CD4-positive, alpha-beta T cell treated with Interleukin-15 for 1 hour (primary cell): ENCODE results near the gene SLC7A1.
A peak's percentile ranks its signal among the peaks of the same experiment; 100 is the strongest.

Source experiments
- DNase-seq: peaks from one replicate; pipeline ENCODE4 v3.0.0-alpha.2; 2020

SLC7A1 gene

DNA sequence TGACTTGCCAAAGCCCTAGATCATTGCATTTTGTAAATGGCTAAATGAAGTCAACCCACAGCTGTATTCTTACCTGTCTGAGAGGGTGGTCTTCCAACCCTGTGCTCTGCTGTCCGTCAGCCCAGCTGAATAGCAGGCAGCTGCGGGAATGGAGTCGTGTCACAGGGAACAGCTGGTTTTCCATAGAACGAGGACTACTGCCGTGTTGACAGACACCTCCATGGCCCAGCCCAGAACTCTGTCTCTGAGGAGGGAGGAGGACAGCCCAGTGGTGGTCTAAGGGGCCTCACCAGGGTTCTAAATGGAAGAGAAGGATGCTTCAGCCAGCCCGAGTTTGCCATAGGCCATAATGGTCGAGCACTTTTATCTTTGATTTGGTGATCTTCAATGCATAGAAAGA lies 110.7 kb downstream of the SLC7A1 start:
- no peak for DNase-seq

DNA sequence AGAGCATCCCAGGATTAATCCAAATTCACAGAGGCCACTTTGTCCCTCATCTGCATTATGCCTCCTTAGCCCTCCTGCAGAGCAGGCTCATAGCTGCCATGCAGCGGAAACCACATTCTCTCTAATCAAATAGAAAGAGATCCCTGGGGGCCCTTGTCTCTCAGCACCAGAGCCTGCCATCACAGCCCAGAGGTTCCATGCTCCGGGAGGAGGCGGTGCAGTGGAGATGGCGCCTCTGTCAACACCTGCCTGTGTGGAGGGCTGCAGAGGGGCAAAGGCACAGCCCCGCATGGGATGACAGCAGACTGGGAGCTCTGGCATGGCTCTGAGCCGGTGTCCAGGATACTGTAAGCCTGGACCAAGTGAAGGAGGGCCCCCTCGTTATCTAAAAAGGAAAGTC lies 111.3 kb downstream of the SLC7A1 start:
- DNase-seq: no peak

DNA sequence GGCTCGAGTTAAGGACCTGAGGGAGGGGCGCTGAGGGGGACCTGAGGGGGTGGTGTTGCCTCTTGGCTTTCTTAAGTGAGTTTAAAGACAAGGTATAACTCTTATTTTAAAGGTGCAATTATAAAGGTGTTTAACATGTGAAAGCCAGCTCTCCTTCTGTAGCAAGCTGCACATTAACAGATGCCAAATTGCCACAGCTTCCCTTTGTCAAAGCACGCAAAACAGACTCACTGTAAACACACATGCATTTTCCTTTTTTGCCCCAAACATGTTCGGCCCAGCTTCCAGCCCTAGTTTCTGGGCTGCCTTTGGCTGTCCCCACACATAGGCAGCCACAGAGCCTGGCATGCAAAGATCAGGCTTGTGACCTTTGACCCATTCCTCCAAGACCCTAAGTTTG lies 111.9 kb downstream of the SLC7A1 start:
- no peak for DNase-seq

DNA sequence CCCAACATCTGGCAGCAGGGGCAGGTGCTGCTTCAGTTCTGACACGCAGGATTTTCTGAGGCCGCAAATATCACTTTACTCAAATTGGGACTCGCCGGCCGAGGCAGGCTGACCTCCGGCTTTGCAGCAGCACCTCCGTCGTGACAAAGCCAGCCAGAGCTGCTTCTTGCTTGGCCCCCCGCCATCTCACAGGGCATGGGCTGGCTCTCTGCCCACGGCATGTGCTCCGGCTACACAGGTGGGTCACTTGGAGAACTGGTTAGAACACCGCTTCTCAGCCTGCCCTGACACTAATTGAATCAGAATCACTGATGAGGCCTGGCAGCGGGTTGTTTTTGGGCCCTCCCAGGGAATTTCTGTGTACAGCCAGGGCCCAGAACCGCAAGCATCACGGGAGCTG lies 112.3 kb downstream of the SLC7A1 start:
- DNase-seq: no peak

DNA sequence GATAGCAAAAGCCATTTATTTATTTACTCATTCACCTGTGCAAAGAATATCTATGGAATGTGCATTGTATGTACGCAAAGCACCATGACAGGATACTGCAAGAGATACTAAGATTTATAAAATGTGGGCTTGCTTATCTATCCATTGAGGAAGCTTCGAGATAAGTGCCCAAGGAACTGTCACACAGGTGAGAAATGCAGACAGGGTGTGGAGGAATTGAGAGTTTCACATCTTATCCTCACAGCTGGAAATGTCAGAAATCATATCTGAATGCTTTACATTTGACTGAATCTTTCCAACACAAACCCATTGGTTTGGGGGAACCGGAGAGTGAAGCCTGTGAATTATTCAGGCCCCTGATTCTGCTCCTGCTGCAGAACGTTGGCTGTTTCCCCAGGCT lies 113.0 kb downstream of the SLC7A1 start:
- no peak for DNase-seq

DNA sequence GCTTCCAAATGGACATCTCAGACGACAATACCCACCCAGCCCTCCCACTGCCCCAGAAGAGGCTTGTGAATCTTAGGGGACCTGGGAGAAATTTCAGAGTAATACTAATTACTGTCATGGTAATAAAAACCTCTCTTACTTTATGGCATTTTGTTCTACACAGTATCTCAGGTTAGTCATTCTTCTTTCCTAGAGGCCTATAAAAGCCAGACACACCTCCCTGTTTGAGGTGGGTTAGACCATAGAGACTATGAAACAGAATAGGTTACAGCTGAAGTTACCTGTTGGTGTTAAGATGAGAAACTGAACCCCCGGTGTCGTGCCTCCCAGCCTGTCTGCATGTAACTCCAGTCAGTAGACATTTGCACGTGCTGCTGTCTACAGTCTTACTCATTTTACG lies 113.9 kb downstream of the SLC7A1 start:
- no peak for DNase-seq

DNA sequence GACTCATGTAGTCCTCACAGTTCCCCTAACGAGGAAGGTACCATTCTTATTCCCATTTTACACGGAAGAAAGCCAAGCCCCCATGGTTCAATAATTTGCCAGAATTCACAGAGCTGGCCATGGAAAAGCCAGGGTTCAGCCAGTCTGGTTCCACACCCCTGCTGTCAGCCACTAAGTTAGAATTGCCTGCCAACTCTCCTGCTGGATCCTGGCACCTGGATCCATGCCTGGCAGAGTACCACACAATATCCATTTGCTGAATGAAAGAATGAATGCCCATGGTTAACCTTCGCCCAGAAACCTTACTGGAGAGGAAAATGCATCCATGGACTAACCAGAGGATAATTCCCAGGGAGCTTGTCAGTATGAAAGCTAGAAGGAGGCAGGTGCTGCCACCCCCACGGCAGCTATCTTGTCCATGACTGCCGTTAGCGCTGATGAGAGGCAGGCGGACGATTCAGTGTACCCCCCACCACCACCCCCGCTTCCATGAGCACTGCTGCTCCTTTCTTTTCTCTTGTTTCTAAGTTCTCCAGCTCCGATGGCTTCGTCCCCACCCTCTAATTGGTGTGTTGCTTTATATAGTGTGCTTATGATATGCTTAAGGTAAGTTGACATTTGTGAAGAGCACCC lies 114.5 kb downstream of the SLC7A1 start:
- DNase-seq: no peak

DNA sequence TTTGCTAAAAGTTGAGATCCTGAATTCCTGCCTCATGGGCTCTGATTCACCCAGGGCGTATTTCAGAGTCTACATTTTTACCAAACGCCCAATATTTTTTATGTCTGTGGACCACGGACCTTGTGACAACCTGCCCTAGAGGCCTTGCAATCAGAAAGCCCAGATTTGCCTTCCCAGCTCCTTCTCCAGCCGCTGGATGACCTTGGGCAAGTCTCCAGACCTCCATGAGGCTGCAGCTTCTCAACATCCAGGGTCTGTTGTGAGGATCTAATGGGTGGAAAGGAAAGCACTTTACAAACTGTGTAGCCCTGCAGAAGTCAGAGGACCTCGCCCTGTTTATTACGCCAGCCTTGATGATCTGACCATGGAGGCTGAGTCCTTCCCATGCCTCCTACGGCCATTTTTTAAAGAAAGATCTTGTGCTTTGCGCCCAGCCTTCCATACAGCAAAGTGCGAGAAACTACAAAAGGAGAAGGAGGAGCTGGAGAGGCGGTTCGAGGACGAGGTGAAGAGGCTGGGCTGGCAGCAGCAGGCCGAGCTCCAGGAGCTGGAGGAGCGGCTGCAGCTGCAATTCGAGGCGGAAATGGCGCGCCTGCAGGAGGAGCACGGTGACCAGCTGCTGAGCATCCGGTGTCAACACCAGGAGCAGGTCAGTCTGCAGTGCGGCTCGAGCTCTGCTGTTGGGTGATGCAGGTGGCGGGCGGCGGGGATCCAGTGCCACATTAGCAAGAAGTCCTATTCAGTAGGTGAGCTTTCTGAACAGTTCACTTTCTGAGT lies 115.6 kb downstream of the SLC7A1 start:
- DNase-seq: no peak

DNA sequence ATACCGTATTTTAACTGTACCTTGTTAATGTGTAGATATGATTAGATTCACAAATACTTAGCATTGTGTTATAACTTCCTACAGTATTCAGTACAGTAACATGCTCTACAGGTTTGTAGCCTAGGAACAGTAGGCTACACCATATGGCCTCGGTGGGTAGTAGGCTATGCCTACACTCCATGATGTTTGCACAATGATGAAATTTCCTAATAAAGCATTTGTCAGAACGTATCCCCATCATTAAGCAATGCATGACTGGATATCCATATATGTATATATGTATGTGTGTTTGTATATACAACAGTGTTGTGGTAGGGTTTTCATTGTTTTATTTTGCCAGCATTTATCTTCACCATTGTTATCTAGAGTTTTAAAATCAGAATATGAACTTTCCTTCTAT lies 119.4 kb downstream of the SLC7A1 start:
- no peak for DNase-seq

DNA sequence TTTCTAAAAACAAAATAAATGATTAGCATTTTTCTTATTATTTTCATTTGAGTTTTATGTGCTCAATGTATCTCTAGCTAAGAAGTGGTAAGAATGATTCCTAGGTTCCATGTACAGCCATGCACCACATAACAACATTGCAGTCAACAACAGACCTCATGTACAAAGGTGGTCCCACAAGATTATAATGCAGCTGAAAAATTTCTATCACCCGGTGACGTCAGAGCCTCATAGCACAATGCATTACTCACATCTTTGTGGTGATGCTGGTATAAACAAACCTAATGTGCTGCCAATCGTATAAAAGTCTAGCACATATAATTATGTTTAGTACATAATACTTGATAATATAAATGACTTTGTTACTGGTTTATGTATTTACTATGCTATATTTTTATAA lies 120.5 kb downstream of the SLC7A1 start:
- no peak for DNase-seq

DNA sequence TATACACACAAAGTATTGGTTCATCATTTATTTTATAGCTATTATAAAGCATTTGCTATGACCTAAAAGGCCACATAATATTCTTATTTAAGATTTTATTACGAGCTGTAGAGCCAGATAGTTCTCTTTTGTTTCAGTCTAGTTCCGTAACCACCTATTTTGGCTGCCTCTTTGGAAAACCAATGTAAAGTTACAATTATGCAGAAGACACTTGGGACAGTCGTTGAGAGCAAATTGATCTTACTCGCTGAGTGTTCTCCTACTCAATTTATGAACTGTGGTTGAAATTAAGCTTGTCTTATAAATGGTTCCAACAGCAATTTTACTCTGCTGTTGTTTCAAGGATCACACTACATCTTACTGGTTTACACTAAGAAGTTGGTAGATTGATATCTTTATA lies 122.3 kb downstream of the SLC7A1 start:
- no peak for DNase-seq

DNA sequence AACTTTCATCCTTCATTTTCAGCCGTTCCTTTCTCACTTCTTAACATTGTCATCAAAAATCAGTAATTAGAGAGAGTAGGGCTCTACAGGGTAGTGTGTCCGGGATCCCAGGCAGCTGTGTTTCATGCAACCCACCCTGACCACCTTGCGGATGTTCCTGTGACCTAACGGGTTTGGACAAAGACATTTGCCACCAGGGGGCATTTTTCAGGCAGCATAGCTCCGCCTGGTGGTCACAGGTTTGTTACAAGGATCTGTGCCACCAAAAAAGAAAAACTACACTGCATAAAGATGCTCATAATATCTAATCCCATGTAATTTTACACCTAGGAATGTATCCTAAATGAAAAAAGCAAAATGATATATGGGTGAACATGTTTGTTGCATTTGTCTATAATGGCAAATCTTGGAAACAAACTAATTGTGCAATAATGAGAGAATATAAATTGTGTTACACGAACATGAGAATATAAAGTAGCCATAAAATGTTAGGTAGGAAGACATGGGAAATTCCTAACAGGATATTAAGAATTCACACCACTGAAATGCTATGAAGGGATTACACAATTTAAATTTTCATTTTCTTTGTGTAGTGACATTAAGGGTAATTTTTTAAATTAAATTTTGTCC lies 123.0 kb downstream of the SLC7A1 start:
- DNase-seq: no peak

DNA sequence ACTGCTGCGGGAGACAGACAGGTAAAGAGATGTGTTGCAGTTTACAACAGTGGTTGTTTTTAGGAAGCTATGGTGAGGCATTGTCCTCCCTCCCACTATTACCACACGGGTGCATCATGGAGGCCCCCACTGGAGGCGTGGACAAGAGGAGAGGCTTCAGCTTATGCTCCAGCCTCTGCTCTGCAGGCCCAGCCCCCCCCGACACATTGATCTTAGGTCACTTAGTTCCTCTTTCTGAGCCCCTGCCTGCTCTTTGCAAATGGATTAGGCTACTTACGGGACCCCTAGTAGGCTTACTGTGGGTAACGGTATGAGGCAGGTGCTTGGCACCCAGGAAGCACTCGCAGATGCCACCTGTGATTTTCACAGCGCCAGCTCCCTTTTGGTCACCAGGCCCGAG lies 123.9 kb downstream of the SLC7A1 start:
- peak; percentile 31 for DNase-seq

DNA sequence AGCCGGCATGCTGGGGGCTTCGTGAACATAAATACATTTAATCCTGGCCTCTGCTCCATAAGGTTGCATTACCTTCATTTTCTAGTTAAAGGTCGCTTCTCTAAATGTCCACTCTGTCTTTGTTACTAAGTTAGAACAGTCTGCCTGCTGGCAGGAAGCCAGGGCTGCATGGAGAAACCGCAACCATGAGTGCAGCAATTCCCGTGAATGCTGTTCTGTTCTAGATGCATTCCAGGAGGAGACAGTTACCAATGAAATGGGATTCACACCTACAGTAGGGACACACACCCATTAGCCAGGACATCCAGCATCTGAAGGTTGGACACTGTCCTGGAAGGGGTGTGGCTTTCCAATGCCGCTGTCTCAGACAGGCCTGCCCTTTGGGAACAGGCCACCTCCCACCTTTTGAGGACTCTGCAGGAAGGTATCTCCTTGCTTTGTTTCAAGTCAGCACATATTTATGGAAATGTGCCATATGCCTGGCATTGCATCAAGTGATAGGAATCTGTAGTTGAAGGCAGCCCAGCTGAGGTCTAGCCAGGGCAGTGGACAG lies 129.7 kb downstream of the SLC7A1 start:
- no peak for DNase-seq

DNA sequence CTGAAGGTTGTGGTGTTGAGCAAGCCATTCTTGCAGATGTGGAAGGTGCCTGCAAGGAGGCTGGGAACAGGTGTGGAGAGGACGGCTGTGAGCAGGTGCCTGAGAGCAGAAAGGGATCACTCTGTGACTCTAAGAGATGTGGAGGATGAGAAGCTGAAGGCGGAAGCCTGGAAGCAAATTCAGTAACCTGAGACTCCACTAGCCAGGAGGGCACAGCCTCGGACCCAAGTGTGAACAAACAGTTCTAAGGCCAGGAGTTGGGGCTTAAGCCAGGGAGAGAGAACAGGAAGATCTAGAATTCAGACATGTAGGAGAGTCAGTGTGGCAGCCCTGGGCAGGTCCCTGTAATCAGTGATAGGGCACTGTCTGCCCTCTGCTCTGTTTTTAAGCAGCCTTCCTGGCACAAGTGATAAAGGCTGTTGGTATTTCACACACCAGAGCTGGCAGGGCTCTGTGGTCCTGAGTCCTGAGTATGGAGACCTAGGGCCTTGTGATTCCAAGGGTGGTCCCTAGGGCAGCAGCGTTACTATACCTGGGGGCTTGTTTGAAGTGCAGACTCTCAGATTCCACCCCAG lies 131.3 kb downstream of the SLC7A1 start:
- no peak for DNase-seq

DNA sequence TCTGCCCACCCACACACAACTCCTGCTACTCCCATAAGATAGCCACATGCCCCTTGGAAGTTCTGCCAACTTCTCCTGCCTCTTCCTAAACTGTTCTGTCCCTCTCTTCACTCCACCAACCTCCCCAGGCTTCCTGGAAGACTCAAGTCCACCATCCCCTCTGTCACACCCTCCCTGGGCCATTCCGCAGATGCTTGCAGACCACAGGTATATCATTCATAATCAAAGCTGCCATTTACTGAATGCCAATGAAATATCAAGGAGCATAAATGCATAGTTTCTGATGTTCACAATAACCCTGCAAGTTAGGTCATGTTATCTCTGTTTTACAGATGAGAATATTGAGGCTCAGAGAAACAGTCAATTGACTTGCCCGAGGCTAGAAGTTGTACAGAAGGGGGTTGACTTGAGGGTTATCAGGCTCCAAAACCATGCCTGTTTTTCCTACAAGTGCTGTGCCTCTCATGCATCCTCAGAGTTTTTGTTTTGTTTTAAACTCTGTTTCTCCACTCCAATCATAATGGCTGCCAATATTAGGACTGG lies 135.6 kb downstream of the SLC7A1 start:
- no peak for DNase-seq
